Type B pancreatic cell (in vitro differentiated cells): ENCODE data around the gene DCAF15. TPM values are rescaled to one million over a fixed set of nuclear protein-coding genes. Genes with fewer than 3 reads are reported as not detected.
A peak's percentile ranks its signal among the peaks of the same experiment; 100 is the strongest.

Source experiments
- DNase-seq: peaks from one replicate; pipeline ENCODE4 v3.0.0; 2021; ENCODE audit warnings: mixed read lengths; ENCODE audit not compliant: unreplicated experiment; ENCODE audit errors: extremely low spot score
- H3K27ac Mint-ChIP-seq: 2 replicates; pipeline ENCODE4 v1.8.0; 2021; ENCODE audit warnings: mild to moderate bottlenecking, mixed read lengths
- H3K27me3 Mint-ChIP-seq: 2 replicates; pipeline ENCODE4 v1.8.0; 2021; ENCODE audit warnings: mixed read lengths
- H3K36me3 Mint-ChIP-seq: 2 replicates; pipeline ENCODE4 v1.8.0; 2021; ENCODE audit warnings: mixed read lengths
- H3K4me1 Mint-ChIP-seq: one replicate; pipeline ENCODE4 v1.8.0; 2021; ENCODE audit warnings: mixed read lengths; ENCODE audit not compliant: unreplicated experiment
- H3K4me3 Mint-ChIP-seq: 2 replicates; pipeline ENCODE4 v1.8.0; 2021; ENCODE audit warnings: mild to moderate bottlenecking, mixed read lengths
- H3K9me3 Mint-ChIP-seq: 2 replicates; pipeline ENCODE4 v1.8.0; 2021; ENCODE audit warnings: mixed read lengths
- total RNA-seq: library from RNA; stranded (reverse); gene quantifications from 2 replicates; pipeline ENCODE4 v1.2.1, GENCODE V29; 2021; ENCODE audit warnings: low replicate concordance
- TF ChIP-seq, protein P1 (sequence below): fragments of 200-600 bp; sonication (generic); conservative IDR thresholded peaks from 2 replicates; pipeline ENCODE4 v1.5.0; 2021; ENCODE audit warnings: antibody characterized with exemption, mild to moderate bottlenecking

The DCAF15 gene
- total RNA-seq, 1 donor from 2014 or later, result 50.1 TPM

GRCh38 chr19:13952931-13953531 is 722 bp downstream of the DCAF15 start:
- H3K9me3 Mint-ChIP-seq, result no peaks in the 10 kb centered on the region
- peaks cover 4% of the 10 kb centered on the region for H3K36me3 Mint-ChIP-seq
- no peaks in the 10 kb centered on the region for H3K27me3 Mint-ChIP-seq
- peak overlapping the region; percentile 59 for H3K27ac Mint-ChIP-seq
- H3K4me1 Mint-ChIP-seq, result peaks cover 7% of the 10 kb centered on the region
- TF ChIP-seq, protein P1, sequence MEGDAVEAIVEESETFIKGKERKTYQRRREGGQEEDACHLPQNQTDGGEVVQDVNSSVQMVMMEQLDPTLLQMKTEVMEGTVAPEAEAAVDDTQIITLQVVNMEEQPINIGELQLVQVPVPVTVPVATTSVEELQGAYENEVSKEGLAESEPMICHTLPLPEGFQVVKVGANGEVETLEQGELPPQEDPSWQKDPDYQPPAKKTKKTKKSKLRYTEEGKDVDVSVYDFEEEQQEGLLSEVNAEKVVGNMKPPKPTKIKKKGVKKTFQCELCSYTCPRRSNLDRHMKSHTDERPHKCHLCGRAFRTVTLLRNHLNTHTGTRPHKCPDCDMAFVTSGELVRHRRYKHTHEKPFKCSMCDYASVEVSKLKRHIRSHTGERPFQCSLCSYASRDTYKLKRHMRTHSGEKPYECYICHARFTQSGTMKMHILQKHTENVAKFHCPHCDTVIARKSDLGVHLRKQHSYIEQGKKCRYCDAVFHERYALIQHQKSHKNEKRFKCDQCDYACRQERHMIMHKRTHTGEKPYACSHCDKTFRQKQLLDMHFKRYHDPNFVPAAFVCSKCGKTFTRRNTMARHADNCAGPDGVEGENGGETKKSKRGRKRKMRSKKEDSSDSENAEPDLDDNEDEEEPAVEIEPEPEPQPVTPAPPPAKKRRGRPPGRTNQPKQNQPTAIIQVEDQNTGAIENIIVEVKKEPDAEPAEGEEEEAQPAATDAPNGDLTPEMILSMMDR, result no peak
- H3K4me3 Mint-ChIP-seq, result peak overlapping the region; percentile 89
- DNase-seq, result no peak

GRCh38 chr19:13954185-13954584 is 1.9 kb downstream of the DCAF15 start:
- H3K36me3 Mint-ChIP-seq, result peaks cover 4% of the 10 kb centered on the region
- peak overlapping the region; percentile 89 for H3K4me3 Mint-ChIP-seq
- no peak overlapping the region for H3K27ac Mint-ChIP-seq
- H3K27me3 Mint-ChIP-seq, result no peaks in the 10 kb centered on the region
- H3K4me1 Mint-ChIP-seq, result peaks cover 7% of the 10 kb centered on the region
- H3K9me3 Mint-ChIP-seq, result no peaks in the 10 kb centered on the region
- no peak for DNase-seq
- TF ChIP-seq, protein P1, result no peak

DNA sequence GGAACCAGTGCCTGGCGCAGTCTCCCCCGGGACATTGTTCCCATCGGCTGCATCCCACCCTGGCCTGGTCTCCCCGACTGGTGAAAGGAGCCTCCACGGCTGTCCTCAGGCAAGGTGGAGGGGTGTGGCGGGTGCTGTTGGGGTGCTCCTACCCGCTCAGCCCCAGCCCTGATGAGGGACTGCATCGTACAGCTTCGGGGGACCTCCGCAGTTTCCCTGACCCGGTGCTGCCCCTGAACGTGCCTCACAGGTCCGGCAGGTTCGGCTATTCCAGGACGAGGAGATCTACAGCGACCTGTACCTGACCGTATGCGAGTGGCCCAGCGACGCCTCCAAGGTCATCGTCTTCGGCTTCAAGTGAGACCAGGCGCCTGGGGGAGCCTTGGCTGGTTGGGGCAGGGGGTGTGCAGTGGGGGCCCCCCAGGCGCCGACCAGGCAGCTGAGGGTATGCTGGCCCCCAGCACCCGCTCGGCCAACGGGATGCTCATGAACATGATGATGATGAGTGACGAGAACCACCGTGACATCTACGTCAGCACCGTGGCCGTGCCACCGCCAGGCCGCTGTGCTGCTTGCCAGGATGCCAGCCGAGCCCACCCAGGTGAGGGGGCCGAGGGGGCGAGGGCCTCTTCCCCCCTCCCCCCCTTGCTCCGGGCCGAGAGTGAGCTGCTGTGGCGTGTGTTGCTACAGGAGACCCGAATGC is 3.5 kb downstream of the DCAF15 start:
- DNase-seq, result no peak
- no peaks in the 10 kb centered on the region for H3K27me3 Mint-ChIP-seq

DNA sequence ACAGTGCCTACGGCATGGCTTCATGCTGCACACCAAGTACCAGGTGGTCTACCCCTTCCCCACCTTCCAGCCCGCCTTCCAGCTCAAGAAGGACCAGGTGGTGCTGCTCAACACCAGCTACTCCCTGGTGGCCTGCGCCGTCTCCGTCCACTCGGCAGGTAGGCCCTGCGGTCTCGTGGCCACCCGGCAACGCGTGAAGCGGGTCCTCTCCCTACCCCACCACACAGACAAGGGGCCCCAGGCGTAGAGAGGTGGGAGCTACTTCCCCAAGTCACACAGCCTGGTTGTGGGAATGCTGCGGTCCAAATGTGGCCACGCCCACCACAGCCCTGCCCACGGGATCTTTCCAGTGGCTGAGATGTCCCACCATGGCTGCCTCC is 4.0 kb downstream of the DCAF15 start:
- H3K36me3 Mint-ChIP-seq, result peaks cover 5% of the 10 kb centered on the region
- TF ChIP-seq, protein P1, result no peak
- DNase-seq, result no peak
- H3K4me1 Mint-ChIP-seq, result peaks cover 7% of the 10 kb centered on the region
- no peaks in the 10 kb centered on the region for H3K9me3 Mint-ChIP-seq
- no peaks in the 10 kb centered on the region for H3K27me3 Mint-ChIP-seq
- no peak overlapping the region for H3K4me3 Mint-ChIP-seq
- no peak overlapping the region for H3K27ac Mint-ChIP-seq

More for the DNA sequence above, 3.5 kb downstream of the DCAF15 start:
- Mint-ChIP-seq H3K27ac (no peak overlapping the region), H3K4me3 (no peak overlapping the region), H3K4me1 (peaks cover 7% of the 10 kb centered on the region), H3K9me3 (no peaks in the 10 kb centered on the region), H3K36me3 (peaks cover 4% of the 10 kb centered on the region)
- TF ChIP-seq, protein P1, result no peak

DNA sequence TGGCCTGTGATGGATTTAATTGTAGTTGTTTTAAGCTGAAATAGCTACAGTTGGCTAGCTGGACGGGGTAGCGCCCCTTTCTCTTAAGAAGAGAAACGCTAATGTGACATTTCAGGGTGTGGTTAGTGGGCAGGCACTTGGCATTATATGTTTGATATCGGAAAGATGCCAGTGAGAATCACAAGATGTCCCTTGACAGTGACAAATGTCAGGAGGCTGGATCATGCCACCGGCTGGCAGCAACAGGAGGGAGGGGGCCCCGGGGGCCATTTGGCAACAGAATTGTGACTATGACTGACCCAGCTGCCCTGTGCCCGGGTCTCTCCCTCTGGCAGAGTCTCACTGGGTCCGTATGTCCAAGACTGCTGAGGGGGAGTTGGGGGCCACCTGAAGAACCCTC is 4.7 kb downstream of the DCAF15 start:
- TF ChIP-seq, protein P1, result no peak
- Mint-ChIP-seq H3K27ac (no peak overlapping the region), H3K4me3 (no peak overlapping the region), H3K9me3 (no peaks in the 10 kb centered on the region), H3K4me1 (peaks cover 7% of the 10 kb centered on the region), H3K36me3 (peaks cover 9% of the 10 kb centered on the region), H3K27me3 (no peaks in the 10 kb centered on the region)
- DNase-seq, result no peak
